Effector CD8-positive, alpha-beta T cell (primary cell): Measurements from ENCODE around the gene NHERF2.

Experiments
- DNase-seq: peaks from one replicate; lab custom pipeline; 2025; lab: John Stamatoyannopoulos, UW
- total RNA-seq, 4 experiments: gene quantifications; one replicate each; lab custom pipeline; 2026; lab: John Stamatoyannopoulos, UW

Gene NHERF2
- total RNA-seq, result 1.3 to 7.6 (median 3.4) reads per million in 4 experiments

- no peak for DNase-seq
These were observed at the start of gene NHERF2 for GRCh38 chr16:2026461-2027023. TSS of gene NHERF2 (plus strand) at chr16:2026902. CDS start at chr16:2027006, 104 bp downstream.

GRCh38 chr16:1976951-1977874 is 49.5 kb upstream of the NHERF2 start:
- no peak for DNase-seq

- no peak for DNase-seq
These were observed 48.8 kb upstream of the NHERF2 start for GRCh38 chr16:1977875-1978268.

- DNase-seq, result no peak
These were observed 48.1 kb upstream of the NHERF2 start for GRCh38 chr16:1978476-1979120.

GRCh38 chr16:1979271-1980029 is 47.3 kb upstream of the NHERF2 start:
- no peak for DNase-seq

- no peak for DNase-seq
These were observed 46.5 kb upstream of the NHERF2 start for GRCh38 chr16:1980030-1980769.

- DNase-seq, result no peak
These were observed 46.0 kb upstream of the NHERF2 start for GRCh38 chr16:1980770-1981087.

GRCh38 chr16:1981398-1981836 is 45.3 kb upstream of the NHERF2 start, which contains the start of gene NOXO1:
TSS of gene NOXO1 (minus strand) at chr16:1981469. CDS start at chr16:1981179, 290 bp downstream.
- DNase-seq, result no peak

GRCh38 chr16:1982013-1982433 is 44.7 kb upstream of the NHERF2 start:
- no peak for DNase-seq

GRCh38 chr16:1982991-1983543 is 43.6 kb upstream of the NHERF2 start:
- no peak for DNase-seq

- peak; percentile 18 for DNase-seq
These were observed 43.0 kb upstream of the NHERF2 start, which contains the start of gene GFER for GRCh38 chr16:1983544-1984346. TSS of gene GFER (plus strand) at chr16:1984193. CDS start at chr16:1984219, 26 bp downstream.

GRCh38 chr16:1984347-1985225 is 42.1 kb upstream of the NHERF2 start:
- no peak for DNase-seq

- no peak for DNase-seq
These were observed 41.1 kb upstream of the NHERF2 start for GRCh38 chr16:1985466-1986150.

GRCh38 chr16:1987198-1987597 is 39.5 kb upstream of the NHERF2 start:
- no peak for DNase-seq

GRCh38 chr16:1989209-1990100 is 37.2 kb upstream of the NHERF2 start, which contains the start of gene SYNGR3:
TSS of gene SYNGR3 (plus strand) at chr16:1989970. CDS start at chr16:1990103, 133 bp downstream.
- no peak for DNase-seq

GRCh38 chr16:1990101-1990350 is 36.7 kb upstream of the NHERF2 start:
- DNase-seq, result no peak

GRCh38 chr16:1990351-1991134 is 36.2 kb upstream of the NHERF2 start:
- no peak for DNase-seq
